HEK293T (cell line): Measurements from ENCODE around the gene HM13.

Experiments
- CTCF ChIA-PET: fragments of 350-600 bp; formaldehyde crosslinking; extraction: SDS; loops from one replicate; lab custom pipeline; 2021; ENCODE audit warnings: antibody characterized with exemption, inconsistent platforms; lab: Yijun Ruan, JAX
- POLR2A ChIA-PET: fragments of 350-600 bp; formaldehyde crosslinking; extraction: SDS; loops from one replicate; lab custom pipeline; 2020; ENCODE audit warnings: antibody characterized with exemption, inconsistent platforms; lab: Yijun Ruan, JAX
- DNase-seq: peaks from one replicate; pipeline ENCODE4 v3.0.0; 2012; ENCODE audit warnings: mixed read lengths; ENCODE audit errors: extremely low spot score
- ARNT ChIP-seq: fragments of 450-650 bp; IDR thresholded peaks from 2 replicates; pipeline ENCODE4 v1.6.1; 2017; ENCODE audit warnings: mild to moderate bottlenecking
- BHLHE40 ChIP-seq: fragments of 450-650 bp; IDR thresholded peaks from 2 replicates; pipeline ENCODE4 v1.6.1; 2016; ENCODE audit warnings: mild to moderate bottlenecking, moderate library complexity, borderline replicate concordance
- CTBP1 ChIP-seq: fragments of 450-650 bp; IDR thresholded peaks from 2 replicates; pipeline ENCODE4 v1.6.1; 2016; ENCODE audit warnings: borderline replicate concordance
- ELF4 ChIP-seq: fragments of 450-650 bp; IDR thresholded peaks from 2 replicates; pipeline ENCODE4 v1.6.1; 2017; ENCODE audit warnings: antibody characterized with exemption
- FOXA1 ChIP-seq: fragments of 450-650 bp; IDR thresholded peaks from 2 replicates; pipeline ENCODE4 v1.6.1; 2016; ENCODE audit warnings: mild to moderate bottlenecking
- FOXK2 ChIP-seq: fragments of 450-650 bp; IDR thresholded peaks from 2 replicates; pipeline ENCODE4 v1.6.1; 2016; ENCODE audit warnings: mild to moderate bottlenecking
- FOXM1 ChIP-seq: fragments of 450-650 bp; IDR thresholded peaks from 2 replicates; pipeline ENCODE4 v1.6.1; 2017; ENCODE audit warnings: mild to moderate bottlenecking, borderline replicate concordance
- HDGF ChIP-seq: fragments of 450-650 bp; IDR thresholded peaks from 2 replicates; pipeline ENCODE4 v1.6.1; 2017; ENCODE audit warnings: antibody characterized with exemption, borderline replicate concordance
- L3MBTL2 ChIP-seq: fragments of 450-650 bp; conservative IDR thresholded peaks from 2 replicates; pipeline ENCODE4 v1.6.1; 2016; ENCODE audit warnings: mild to moderate bottlenecking
- LEF1 ChIP-seq: fragments of 450-650 bp; IDR thresholded peaks from 2 replicates; pipeline ENCODE4 v1.6.1; 2017; ENCODE audit warnings: mild to moderate bottlenecking, borderline replicate concordance
- NFRKB ChIP-seq: fragments of 450-650 bp; IDR thresholded peaks from 2 replicates; pipeline ENCODE4 v1.6.1; 2016; ENCODE audit warnings: mild to moderate bottlenecking, moderate library complexity
- SP1 ChIP-seq: fragments of 450-650 bp; IDR thresholded peaks from 2 replicates; pipeline ENCODE4 v1.6.1; 2017
- SUZ12 ChIP-seq: fragments of 450-650 bp; IDR thresholded peaks from 2 replicates; pipeline ENCODE4 v1.6.1; 2016; ENCODE audit warnings: mild to moderate bottlenecking
- TARDBP ChIP-seq: fragments of 450-650 bp; IDR thresholded peaks from 2 replicates; pipeline ENCODE4 v1.6.1; 2016
- ZNF384 ChIP-seq: fragments of 450-650 bp; IDR thresholded peaks from 2 replicates; pipeline ENCODE4 v1.6.1; 2016
- TF ChIP-seq, protein P1 (sequence below): fragments of 450-650 bp; IDR thresholded peaks from 2 replicates; pipeline ENCODE4 v1.6.1; 2016

Gene HM13

DNA sequence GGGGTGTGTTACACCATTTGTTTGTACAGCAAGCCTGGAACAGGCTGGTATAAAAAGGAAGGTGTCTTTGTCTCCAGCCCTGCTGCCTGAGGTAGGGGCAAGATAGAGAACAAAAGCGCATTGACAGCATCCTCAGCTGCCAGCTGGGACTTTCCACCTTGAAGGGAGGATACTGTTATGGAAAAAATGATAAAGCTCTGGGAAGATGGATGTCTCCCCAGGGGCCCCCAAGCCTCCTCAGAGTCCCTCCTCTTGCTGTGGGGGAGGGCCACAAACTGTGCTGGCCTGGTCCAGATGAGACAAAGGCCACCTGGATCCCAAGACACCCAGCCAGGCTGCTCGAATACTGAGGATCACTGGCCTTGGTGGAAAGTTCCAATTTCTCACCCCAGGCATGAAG, 26.1 kb upstream of the HM13 start:
- CTCF ChIA-PET, result interaction anchor here (0.9 kb wide), 1 partner anchor 28 kb away, joined by 4 read pairs; no protein-coding TSS in a partner anchor
- TF ChIP-seq CTBP1, result no peak
- TF ChIP-seq, protein P1, sequence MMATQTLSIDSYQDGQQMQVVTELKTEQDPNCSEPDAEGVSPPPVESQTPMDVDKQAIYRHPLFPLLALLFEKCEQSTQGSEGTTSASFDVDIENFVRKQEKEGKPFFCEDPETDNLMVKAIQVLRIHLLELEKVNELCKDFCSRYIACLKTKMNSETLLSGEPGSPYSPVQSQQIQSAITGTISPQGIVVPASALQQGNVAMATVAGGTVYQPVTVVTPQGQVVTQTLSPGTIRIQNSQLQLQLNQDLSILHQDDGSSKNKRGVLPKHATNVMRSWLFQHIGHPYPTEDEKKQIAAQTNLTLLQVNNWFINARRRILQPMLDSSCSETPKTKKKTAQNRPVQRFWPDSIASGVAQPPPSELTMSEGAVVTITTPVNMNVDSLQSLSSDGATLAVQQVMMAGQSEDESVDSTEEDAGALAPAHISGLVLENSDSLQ, result no peak
- TF ChIP-seq TARDBP, result no peak
- TF ChIP-seq NFRKB, result no peak
- no peak for TF ChIP-seq BHLHE40
- POLR2A ChIA-PET, result no interaction called here

DNA sequence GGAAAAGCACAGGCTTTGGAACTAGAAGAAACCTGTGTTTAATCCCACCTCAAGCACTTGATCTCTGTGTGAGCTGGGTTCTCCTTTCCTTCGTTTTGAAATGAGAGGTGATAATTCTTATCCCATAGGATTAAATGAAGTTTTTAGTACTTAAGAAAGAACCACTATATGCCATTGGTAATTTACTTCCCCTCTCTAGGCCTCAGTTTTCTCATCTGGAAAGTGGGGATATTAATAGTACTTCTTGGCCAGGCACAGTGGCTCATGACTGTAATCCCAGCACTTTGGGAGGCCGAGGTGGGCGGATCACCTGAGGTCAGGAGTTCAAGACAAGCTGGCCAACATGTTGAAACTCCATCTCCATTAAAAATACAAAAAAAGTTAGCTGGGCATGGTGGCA, 25.1 kb upstream of the HM13 start:
- CTCF ChIA-PET, result interaction anchor here (2.9 kb wide), 1 partner anchor 14 kb away, joined by 15 read pairs; no protein-coding TSS in a partner anchor

More for the DNA sequence above, 26.1 kb upstream of the HM13 start:
- no peak for DNase-seq

DNA sequence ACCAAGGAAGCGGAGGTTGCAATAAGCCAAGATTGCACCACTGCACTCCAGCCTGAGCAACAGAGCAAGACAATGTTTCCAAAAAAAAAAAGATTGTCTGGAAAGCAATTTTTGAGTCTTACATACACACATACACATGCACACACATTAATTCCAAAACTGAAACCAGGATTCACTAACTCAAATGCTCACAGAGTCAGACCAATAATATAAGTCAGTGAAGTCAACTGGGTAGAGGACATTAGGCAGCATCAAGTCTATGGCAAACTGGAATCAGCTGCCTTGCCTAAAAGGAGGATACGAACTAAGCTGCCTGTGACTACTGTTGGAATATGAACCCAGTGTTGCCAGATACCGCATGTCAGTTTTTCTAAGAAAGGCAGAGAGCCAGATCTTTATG, 23.5 kb upstream of the HM13 start:
- CTCF ChIA-PET, result interaction anchor here (0.7 to 2.9 kb wide), 2 partner anchors 12 to 18 kb away, joined by 4 to 15 read pairs; no protein-coding TSS in a partner anchor
- DNase-seq, result no peak
- TF ChIP-seq FOXM1, result no peak
- no peak for TF ChIP-seq CTBP1
- POLR2A ChIA-PET, result no interaction called here

More for the DNA sequence above, 25.1 kb upstream of the HM13 start:
- POLR2A ChIA-PET, result no interaction called here
- DNase-seq, result no peak
- TF ChIP-seq TARDBP, result no peak
- TF ChIP-seq, protein P1, result no peak
- no peak for TF ChIP-seq ZNF384

DNA sequence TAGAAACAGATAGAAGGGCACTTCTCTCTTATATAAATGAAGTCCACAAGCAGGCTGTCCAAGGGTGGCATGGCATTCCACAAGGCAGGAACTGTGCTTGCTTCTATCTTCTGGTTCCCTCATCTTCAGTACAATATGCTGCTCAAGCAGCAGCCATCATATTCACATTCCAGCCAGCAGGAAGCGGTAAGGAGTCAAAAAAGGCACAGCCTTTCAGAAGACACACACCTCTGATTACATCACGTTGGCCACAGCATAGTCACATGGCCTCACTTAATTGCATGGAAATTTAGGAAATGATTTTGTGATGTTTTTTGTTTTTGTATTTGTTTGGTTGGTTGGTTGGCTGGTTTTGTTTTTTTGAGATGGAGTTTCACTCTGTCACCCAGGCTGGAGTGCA, 20.1 kb upstream of the HM13 start:
- ChIA-PET POLR2A (no interaction called here), CTCF (interaction anchor here (1.2 kb wide), 1 partner anchor 33 kb away, joined by 4 read pairs; no protein-coding TSS in a partner anchor)
- TF ChIP-seq BHLHE40 (no peak), CTBP1 (no peak), L3MBTL2 (no peak), ZNF384 (no peak), ELF4 (no peak), SUZ12 (no peak), NFRKB (no peak), SP1 (no peak), FOXA1 (no peak), LEF1 (no peak), ARNT (no peak), HDGF (no peak), FOXM1 (no peak), FOXK2 (no peak)
- TF ChIP-seq, protein P1, result no peak
- peak; percentile 62 for DNase-seq

DNA sequence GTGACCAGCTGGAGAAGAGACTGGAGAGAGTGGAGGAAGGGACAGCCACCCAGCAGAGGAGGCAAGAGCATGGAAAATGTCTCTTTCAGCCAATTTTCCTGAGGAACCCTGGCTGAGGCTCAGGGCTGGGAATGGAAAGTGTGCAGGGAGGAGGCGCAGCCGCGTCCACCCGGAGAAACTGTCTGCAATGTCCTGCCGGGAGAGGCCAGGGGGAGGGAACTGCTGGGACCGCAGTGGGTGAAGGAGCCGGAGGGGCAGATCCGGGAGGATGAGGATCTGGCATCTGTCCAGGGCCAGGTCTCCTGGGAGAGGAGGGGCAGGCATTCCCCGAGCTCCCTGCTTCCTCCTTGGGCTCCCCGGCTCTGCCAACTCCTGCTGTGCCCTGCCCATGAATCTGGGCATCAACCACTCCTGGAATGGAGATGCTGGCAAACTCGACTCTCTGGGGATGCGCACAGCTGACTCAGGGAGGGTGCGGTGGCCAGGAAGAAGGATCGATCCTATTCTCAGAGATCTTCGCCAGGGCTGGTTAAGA, 17.4 kb upstream of the HM13 start:
- POLR2A ChIA-PET, result no interaction called here
- TF ChIP-seq L3MBTL2 (no peak), SP1 (no peak)
- no peak for DNase-seq
- CTCF ChIA-PET, result interaction anchor here (1.2 kb wide), 1 partner anchor 36 kb away, joined by 3 read pairs; no protein-coding TSS in a partner anchor

DNA sequence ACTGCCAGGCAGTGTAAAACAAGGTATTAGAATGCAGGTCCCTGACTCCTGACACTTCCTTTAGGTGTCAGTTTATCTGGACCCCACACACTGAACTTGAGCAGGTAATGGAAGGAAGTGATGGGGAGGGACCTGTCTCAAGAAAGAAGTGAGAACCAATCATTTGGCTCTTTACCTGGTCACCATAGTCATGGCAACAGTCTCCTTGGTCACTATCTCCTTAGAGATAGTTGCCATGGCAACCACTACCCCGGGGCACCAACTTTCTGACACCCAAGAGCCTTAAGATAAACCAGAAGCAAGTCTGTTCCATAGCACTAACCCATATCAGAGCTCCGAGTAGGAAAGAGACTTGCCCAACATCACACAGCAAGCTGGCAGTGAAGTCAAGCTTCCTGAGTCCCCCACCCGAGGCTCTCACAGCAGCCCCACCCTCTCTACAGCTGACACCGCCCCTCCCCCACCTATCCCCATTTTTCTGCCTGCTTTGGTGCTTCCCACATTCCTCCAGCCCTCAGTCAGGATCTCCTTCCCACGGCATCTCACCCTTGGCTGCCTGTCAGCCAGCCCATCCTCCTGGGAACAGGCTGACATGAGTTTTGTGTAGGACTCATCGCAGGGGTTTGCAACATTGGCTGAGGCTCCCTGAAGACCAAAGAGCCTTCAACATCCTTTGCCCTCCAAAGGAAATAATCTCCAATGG, 16.3 kb upstream of the HM13 start:
- ChIA-PET CTCF (no interaction called here), POLR2A (no interaction called here)
- no peak for DNase-seq
- TF ChIP-seq SUZ12, result no peak
- no peak for TF ChIP-seq TARDBP
- no peak for TF ChIP-seq BHLHE40
- TF ChIP-seq NFRKB, result no peak
- TF ChIP-seq, protein P1, result no peak
- no peak for TF ChIP-seq SP1
- no peak for TF ChIP-seq CTBP1
- no peak for TF ChIP-seq ZNF384
- TF ChIP-seq LEF1, result no peak
- TF ChIP-seq L3MBTL2, result no peak
- TF ChIP-seq FOXM1, result no peak
- no peak for TF ChIP-seq ELF4
